GM23248 (cell line): ENCODE results near the gene NFIA.

Experiments used
- EZH2 ChIP-seq: fragments of 200-600 bp; sonication (generic); IDR thresholded peaks from 2 replicates; pipeline ENCODE4 v1.6.1; 2018; ENCODE audit warnings: antibody characterized with exemption, mild to moderate bottlenecking; ENCODE audit not compliant: insufficient read depth, poor library complexity, severe bottlenecking
- EZH2phosphoT487 ChIP-seq: fragments of 200-600 bp; sonication (generic); IDR thresholded peaks from 2 replicates; pipeline ENCODE4 v1.6.1; 2018; ENCODE audit warnings: antibody characterized with exemption, moderate library complexity, mild to moderate bottlenecking, low read depth; ENCODE audit not compliant: insufficient read depth

DNA sequence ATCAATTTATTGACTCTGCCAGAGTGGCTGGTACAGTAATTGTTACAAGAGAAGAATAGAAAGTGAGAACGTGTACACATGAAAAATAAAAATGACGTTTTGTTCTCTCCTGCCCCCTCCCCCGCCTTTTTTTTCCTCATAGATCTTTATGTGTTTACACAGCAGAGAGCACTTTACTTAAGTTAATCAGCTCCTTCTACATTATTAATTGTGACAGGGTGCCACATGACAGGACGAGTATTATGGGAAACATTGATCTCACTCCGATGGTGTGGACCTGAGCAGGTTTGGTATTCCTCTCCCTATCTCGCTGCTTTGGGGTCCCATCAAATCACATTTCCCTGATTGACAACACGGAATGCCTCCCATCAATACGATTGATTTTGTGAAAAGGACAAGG lies 356.9 kb downstream of the NFIA start:
- TF ChIP-seq EZH2phosphoT487 (no peak), EZH2 (no peak)
